H9 (cell line): ENCODE measurements around the gene MEN1. TPM values are rescaled to one million over a fixed set of nuclear protein-coding genes. Genes with fewer than 3 reads are reported as not detected.

ENCODE experiments used
- DNase-seq: peaks from one replicate; pipeline ENCODE4 v3.0.0-alpha.2; 2017
- H2AFZ ChIP-seq: one replicate; pipeline ENCODE4 v1.6.1; 2013; ENCODE audit warnings: mild to moderate bottlenecking, low read length, control low read depth, moderate library complexity
- H2AK5ac ChIP-seq: 2 replicates; pipeline ENCODE4 v1.6.1; 2013; ENCODE audit warnings: low read length, control low read depth, mixed read lengths; ENCODE audit not compliant: insufficient read length
- H2BK120ac ChIP-seq: one replicate; pipeline ENCODE4 v1.6.1; 2013; ENCODE audit warnings: low read depth, mild to moderate bottlenecking, low read length, control low read depth, inconsistent platforms; ENCODE audit not compliant: poor library complexity, severe bottlenecking
- H2BK12ac ChIP-seq: 2 replicates; pipeline ENCODE4 v1.6.1; 2013; ENCODE audit warnings: low read length, control low read depth, mixed read lengths, low read depth; ENCODE audit not compliant: insufficient read length
- H2BK15ac ChIP-seq: 2 replicates; pipeline ENCODE4 v1.6.1; 2013; ENCODE audit warnings: low read depth, low read length, control low read depth
- H2BK20ac ChIP-seq: one replicate; pipeline ENCODE4 v1.6.1; 2013; ENCODE audit warnings: low read depth, mild to moderate bottlenecking, low read length, control low read depth, inconsistent platforms; ENCODE audit not compliant: poor library complexity, severe bottlenecking
- H2BK5ac ChIP-seq: 2 replicates; pipeline ENCODE4 v1.6.1; 2013; ENCODE audit warnings: low read length, control low read depth, mixed read lengths; ENCODE audit not compliant: insufficient read length
- H3K14ac ChIP-seq: 2 replicates; pipeline ENCODE4 v1.6.1; 2013; ENCODE audit warnings: low read length, control low read depth; ENCODE audit not compliant: insufficient read depth
- H3K18ac ChIP-seq: 2 replicates; pipeline ENCODE4 v1.6.1; 2013; ENCODE audit warnings: low read depth, mild to moderate bottlenecking, mixed read lengths, low read length, control low read depth; ENCODE audit not compliant: insufficient read length
- H3K23ac ChIP-seq: 2 replicates; pipeline ENCODE4 v1.6.1; 2013; ENCODE audit warnings: low read length, control low read depth, mixed read lengths, low read depth; ENCODE audit not compliant: insufficient read length
- H3K23me2 ChIP-seq: 2 replicates; pipeline ENCODE4 v1.6.1; 2013; ENCODE audit warnings: low read depth, mild to moderate bottlenecking, mixed read lengths, low read length, control low read depth; ENCODE audit not compliant: insufficient read length, poor library complexity, severe bottlenecking
- H3K27ac ChIP-seq: 2 replicates; pipeline ENCODE4 v1.5.1; 2013; ENCODE audit warnings: low read length, control low read depth, mixed read lengths, low read depth; ENCODE audit not compliant: insufficient read length
- H3K27me3 ChIP-seq: 2 replicates; pipeline ENCODE4 v1.6.1; 2013; ENCODE audit warnings: low read length, control low read depth, inconsistent platforms; ENCODE audit not compliant: insufficient read depth
- H3K4ac ChIP-seq: 2 replicates; pipeline ENCODE4 v1.6.1; 2013; ENCODE audit warnings: low read depth, mild to moderate bottlenecking, control low read depth, inconsistent platforms, low read length, moderate library complexity
- H3K4me1 ChIP-seq: 2 replicates; pipeline ENCODE4 v1.6.1; 2013; ENCODE audit warnings: low read length, control low read depth, inconsistent platforms; ENCODE audit not compliant: insufficient read depth
- H3K4me2 ChIP-seq: 2 replicates; pipeline ENCODE4 v1.6.1; 2013; ENCODE audit warnings: low read length, control low read depth, mixed read lengths; ENCODE audit not compliant: insufficient read length, insufficient read depth
- H3K56ac ChIP-seq: 2 replicates; pipeline ENCODE4 v1.6.1; 2013; ENCODE audit warnings: low read depth, mild to moderate bottlenecking, mixed read lengths, low read length, control low read depth; ENCODE audit not compliant: insufficient read length
- H3K79me1 ChIP-seq: 2 replicates; pipeline ENCODE4 v1.6.1; 2013; ENCODE audit warnings: low read depth, mild to moderate bottlenecking, moderate library complexity, low read length, control low read depth, inconsistent platforms; ENCODE audit not compliant: insufficient read depth, poor library complexity, severe bottlenecking
- H3K79me2 ChIP-seq: 2 replicates; pipeline ENCODE4 v1.6.1; 2013; ENCODE audit warnings: low read length, control low read depth, inconsistent platforms; ENCODE audit not compliant: insufficient read depth
- H3K9ac ChIP-seq: 2 replicates; pipeline ENCODE4 v1.6.1; 2013; ENCODE audit warnings: low read length, control low read depth, mixed read lengths; ENCODE audit not compliant: insufficient read length; ENCODE audit errors: extremely low read depth
- H3K9me3 ChIP-seq: one replicate; pipeline ENCODE4 v1.6.1; 2013; ENCODE audit warnings: low read depth, low read length, inconsistent platforms; ENCODE audit not compliant: control insufficient read depth
- H3T11ph ChIP-seq: one replicate; pipeline ENCODE4 v1.6.1; 2013; ENCODE audit warnings: mild to moderate bottlenecking, low read length, control low read depth, inconsistent platforms
- H4K20me1 ChIP-seq: one replicate; pipeline ENCODE4 v1.6.1; 2013; ENCODE audit not compliant: control insufficient read depth, insufficient read length, insufficient read depth
- H4K5ac ChIP-seq: 2 replicates; pipeline ENCODE4 v1.6.1; 2013; ENCODE audit warnings: low read depth, mild to moderate bottlenecking, mixed read lengths, low read length, control low read depth; ENCODE audit not compliant: insufficient read length
- H4K8ac ChIP-seq: replicated peaks from 2 replicates; pipeline ENCODE4 v1.6.1; 2013; ENCODE audit warnings: low read length, control low read depth, mixed read lengths, low read depth; ENCODE audit not compliant: insufficient read length
- H4K91ac ChIP-seq: 2 replicates; pipeline ENCODE4 v1.6.1; 2013; ENCODE audit warnings: low read depth, mild to moderate bottlenecking, moderate library complexity, mixed read lengths, low read length, control low read depth; ENCODE audit not compliant: insufficient read length
- H3K27ac Mint-ChIP-seq, 3 experiments: 2 replicates in 2 of 3; 3 replicates in 1 of 3; pipeline ENCODE4 v1.8.0; 2020 to 2021; ENCODE audit warnings: mixed read lengths in 3 of 3, mild to moderate bottlenecking in 1 of 3, moderate library complexity in 1 of 3
- H3K27me3 Mint-ChIP-seq: 2 replicates; pipeline ENCODE4 v1.8.0; 2021; ENCODE audit warnings: low read depth, mild to moderate bottlenecking, moderate library complexity, mixed read lengths
- H3K36me3 Mint-ChIP-seq, 3 experiments: 2 replicates in 2 of 3; 3 replicates in 1 of 3; pipeline ENCODE4 v1.8.0; 2020 to 2021; ENCODE audit warnings: low read depth in 3 of 3, mixed read lengths in 3 of 3; ENCODE audit not compliant: insufficient read depth in 1 of 3
- H3K4me1 Mint-ChIP-seq, 2 experiments: 2 replicates each; pipeline ENCODE4 v1.8.0; 2020; ENCODE audit warnings: mixed read lengths in 2 of 2
- H3K4me3 Mint-ChIP-seq, 2 experiments: 2 replicates in 1 of 2; 3 replicates in 1 of 2; pipeline ENCODE4 v1.8.0; 2020 to 2021; ENCODE audit warnings: mild to moderate bottlenecking in 2 of 2, mixed read lengths in 2 of 2, moderate library complexity in 1 of 2
- H3K9me3 Mint-ChIP-seq, 2 experiments: 2 replicates in 1 of 2; 3 replicates in 1 of 2; pipeline ENCODE4 v1.8.0; 2020; ENCODE audit warnings: mild to moderate bottlenecking in 2 of 2, mixed read lengths in 2 of 2, moderate library complexity in 1 of 2
- WGBS: extraction: QIAGEN DNeasy Blood & Tissue Kit; methylation state at CpG from one replicate; pipeline ENCODE4 v1.1.7; 2013; ENCODE audit warnings: missing lambda C conversion rate, low lambda C conversion rate, mixed read lengths; ENCODE audit not compliant: insufficient read length; ENCODE audit errors: extremely low coverage; 5-methylcytosine and 5-hydroxymethylcytosine counted together
- total RNA-seq: library from RNA; stranded (reverse); gene quantifications from 2 replicates; pipeline ENCODE4 v1.2.1, GENCODE V29; 2021
- TF ChIP-seq, protein P1 (sequence below): fragments of 200-600 bp; sonication (generic); conservative IDR thresholded peaks from 3 replicates; pipeline ENCODE4 v1.8.0; 2021; ENCODE audit warnings: antibody characterized with exemption, mild to moderate bottlenecking

The MEN1 gene
- total RNA-seq, 1 experiment from 2014 or later, result 49.9 TPM

DNA sequence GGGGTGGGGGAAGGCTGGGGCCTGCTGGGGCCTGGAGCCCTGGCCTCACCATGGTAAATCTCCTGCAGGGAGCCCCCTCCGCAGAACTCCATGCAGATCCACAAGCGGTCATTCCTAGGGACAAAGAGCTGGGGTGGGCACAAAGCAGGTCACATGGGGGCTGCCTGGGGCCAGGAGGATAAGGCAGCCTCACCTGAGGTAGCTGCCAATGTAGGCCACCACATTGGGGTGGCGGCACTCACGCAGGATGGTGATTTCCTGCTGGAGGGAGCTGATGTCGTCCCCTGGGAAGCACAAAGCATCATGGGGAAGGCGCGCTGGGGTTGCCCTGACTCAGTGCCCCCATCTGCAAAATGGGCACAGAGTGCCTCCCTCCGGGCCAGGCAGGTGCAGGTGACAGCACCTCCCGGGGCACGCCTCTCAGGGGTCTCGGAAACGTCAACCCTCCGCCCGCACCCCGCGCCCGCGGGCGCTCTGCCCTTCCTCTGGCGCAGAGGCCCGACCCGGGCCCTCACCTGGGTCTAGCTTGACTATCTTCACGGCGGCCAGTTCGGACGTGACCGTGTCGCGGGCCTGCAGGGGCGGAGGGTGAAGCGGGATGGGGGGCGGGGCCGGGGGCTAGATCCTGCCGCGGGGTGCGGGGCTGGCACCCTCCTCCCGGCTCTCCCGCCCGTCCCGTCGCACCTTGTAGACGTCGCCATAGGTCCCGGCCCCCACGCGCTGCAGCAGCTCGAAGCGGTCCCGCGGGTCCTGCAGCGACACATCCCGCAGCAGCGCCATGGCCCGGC is 7.8 kb downstream of the MEN1 start:
- DNase-seq, result no peak

More for the DNA sequence above, 7.8 kb downstream of the MEN1 start:
- H3K4me1 Mint-ChIP-seq, result peaks cover 11 to 14% of the 10 kb centered on the region in 2 experiments
- no peaks in the 10 kb centered on the region for H4K20me1 ChIP-seq
- H3K79me2 ChIP-seq, result no peaks in the 10 kb centered on the region
- H3K4me2 ChIP-seq, result peak overlapping the region; percentile 1
- no peak overlapping the region for H4K8ac ChIP-seq
- no peak overlapping the region for H2BK12ac ChIP-seq
- H3K79me1 ChIP-seq, result no peaks in the 10 kb centered on the region
- no peak overlapping the region for H3K18ac ChIP-seq
- no peaks in the 10 kb centered on the region for H3K27me3 Mint-ChIP-seq
- no peak overlapping the region for H3K27ac Mint-ChIP-seq
- no peak overlapping the region for H3K23ac ChIP-seq
- H2BK120ac ChIP-seq, result no peak overlapping the region
- no peak overlapping the region for H2BK20ac ChIP-seq
- no peak overlapping the region for H3K27ac ChIP-seq
- H4K91ac ChIP-seq, result no peak overlapping the region
- H3K36me3 Mint-ChIP-seq, result peaks cover 6 to 33% (median 26%) of the 10 kb centered on the region in 3 experiments; a peak in 6 of 7 replicates
- H3K4me1 ChIP-seq, result no peaks in the 10 kb centered on the region
- H2AK5ac ChIP-seq, result no peak overlapping the region
- H3K14ac ChIP-seq, result no peak overlapping the region
- TF ChIP-seq, protein P1, sequence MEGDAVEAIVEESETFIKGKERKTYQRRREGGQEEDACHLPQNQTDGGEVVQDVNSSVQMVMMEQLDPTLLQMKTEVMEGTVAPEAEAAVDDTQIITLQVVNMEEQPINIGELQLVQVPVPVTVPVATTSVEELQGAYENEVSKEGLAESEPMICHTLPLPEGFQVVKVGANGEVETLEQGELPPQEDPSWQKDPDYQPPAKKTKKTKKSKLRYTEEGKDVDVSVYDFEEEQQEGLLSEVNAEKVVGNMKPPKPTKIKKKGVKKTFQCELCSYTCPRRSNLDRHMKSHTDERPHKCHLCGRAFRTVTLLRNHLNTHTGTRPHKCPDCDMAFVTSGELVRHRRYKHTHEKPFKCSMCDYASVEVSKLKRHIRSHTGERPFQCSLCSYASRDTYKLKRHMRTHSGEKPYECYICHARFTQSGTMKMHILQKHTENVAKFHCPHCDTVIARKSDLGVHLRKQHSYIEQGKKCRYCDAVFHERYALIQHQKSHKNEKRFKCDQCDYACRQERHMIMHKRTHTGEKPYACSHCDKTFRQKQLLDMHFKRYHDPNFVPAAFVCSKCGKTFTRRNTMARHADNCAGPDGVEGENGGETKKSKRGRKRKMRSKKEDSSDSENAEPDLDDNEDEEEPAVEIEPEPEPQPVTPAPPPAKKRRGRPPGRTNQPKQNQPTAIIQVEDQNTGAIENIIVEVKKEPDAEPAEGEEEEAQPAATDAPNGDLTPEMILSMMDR, result no peak
- no CpG with 5 or more reads among the region's 54 CpGs for WGBS
- H3K4ac ChIP-seq, result no peak overlapping the region
- H3K4me3 Mint-ChIP-seq, result peak overlapping the region; percentile 62 to 78
- no peak overlapping the region for H3K56ac ChIP-seq
- peaks cover 8% of the 10 kb centered on the region for H3K23me2 ChIP-seq
- no peak overlapping the region for H2BK5ac ChIP-seq
- no peak overlapping the region for H2AFZ ChIP-seq
- no peaks in the 10 kb centered on the region for H3K27me3 ChIP-seq
- no peak overlapping the region for H4K5ac ChIP-seq
- H3K9me3 ChIP-seq, result no peaks in the 10 kb centered on the region
- no peaks in the 10 kb centered on the region for H3K9me3 Mint-ChIP-seq
- no peak overlapping the region for H3T11ph ChIP-seq
- no peak overlapping the region for H3K9ac ChIP-seq
- no peak overlapping the region for H2BK15ac ChIP-seq
